Mesothelial cell of epicardium (in vitro differentiated cells): ENCODE measurements around the gene PRR23C. TPM values are rescaled to one million over a fixed set of nuclear protein-coding genes. Genes with fewer than 3 reads are reported as not detected.

ENCODE experiments used
- DNase-seq, 2 experiments: peaks; one replicate each; pipeline ENCODE4 v3.0.0; 2021; ENCODE audit warnings: low spot score in 2 of 2; ENCODE audit not compliant: unreplicated experiment in 2 of 2
- H3K27ac Mint-ChIP-seq: 2 replicates; pipeline ENCODE4 v1.8.0; 2021; ENCODE audit warnings: mixed read lengths
- H3K27me3 Mint-ChIP-seq: 2 replicates; pipeline ENCODE4 v1.8.0; 2021; ENCODE audit warnings: low read depth, mixed read lengths
- H3K36me3 Mint-ChIP-seq: 2 replicates; pipeline ENCODE4 v1.8.0; 2021; ENCODE audit warnings: mixed read lengths
- H3K4me1 Mint-ChIP-seq: 2 replicates; pipeline ENCODE4 v1.8.0; 2021; ENCODE audit warnings: mixed read lengths
- H3K4me3 Mint-ChIP-seq: 2 replicates; pipeline ENCODE4 v1.8.0; 2021; ENCODE audit warnings: mild to moderate bottlenecking, moderate library complexity, mixed read lengths
- H3K9me3 Mint-ChIP-seq: 2 replicates; pipeline ENCODE4 v1.8.0; 2021; ENCODE audit warnings: mixed read lengths
- total RNA-seq: library from RNA; stranded (reverse); gene quantifications from 3 replicates; pipeline ENCODE4 v1.2.1, GENCODE V29; 2021
- TF ChIP-seq, protein P1 (sequence below): fragments of 200-600 bp; sonication (generic); IDR thresholded peaks from one replicate; pipeline ENCODE4 v1.5.0; 2021; ENCODE audit warnings: antibody characterized with exemption; ENCODE audit not compliant: unreplicated experiment

The PRR23C gene
- total RNA-seq, 1 donor from 2014 or later: not detected

DNA sequence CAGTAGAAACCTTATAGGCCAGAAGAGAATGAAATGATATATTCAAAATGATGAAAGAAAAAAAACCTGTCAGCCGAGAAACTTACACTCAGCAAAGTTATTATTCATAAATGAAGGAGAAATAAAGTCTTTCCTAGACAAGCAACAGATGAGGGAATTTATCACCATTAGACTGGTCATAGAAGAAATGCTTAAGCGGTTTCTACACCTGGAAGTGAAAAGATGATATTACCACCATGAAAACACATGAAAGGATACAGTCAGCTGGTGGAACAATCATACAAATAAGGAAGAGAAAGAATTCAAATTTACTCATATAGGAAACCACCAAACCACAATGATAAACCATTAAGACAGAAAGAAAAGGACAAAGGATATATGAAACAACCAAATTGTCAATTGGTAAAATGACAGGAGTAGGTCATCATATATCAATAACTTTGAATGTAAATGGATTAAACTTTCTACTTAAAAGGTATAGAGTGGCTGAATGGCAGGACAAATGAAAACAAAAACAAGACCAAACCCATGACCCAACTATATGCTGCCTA is 29.9 kb upstream of the PRR23C start:
- TF ChIP-seq, protein P1, sequence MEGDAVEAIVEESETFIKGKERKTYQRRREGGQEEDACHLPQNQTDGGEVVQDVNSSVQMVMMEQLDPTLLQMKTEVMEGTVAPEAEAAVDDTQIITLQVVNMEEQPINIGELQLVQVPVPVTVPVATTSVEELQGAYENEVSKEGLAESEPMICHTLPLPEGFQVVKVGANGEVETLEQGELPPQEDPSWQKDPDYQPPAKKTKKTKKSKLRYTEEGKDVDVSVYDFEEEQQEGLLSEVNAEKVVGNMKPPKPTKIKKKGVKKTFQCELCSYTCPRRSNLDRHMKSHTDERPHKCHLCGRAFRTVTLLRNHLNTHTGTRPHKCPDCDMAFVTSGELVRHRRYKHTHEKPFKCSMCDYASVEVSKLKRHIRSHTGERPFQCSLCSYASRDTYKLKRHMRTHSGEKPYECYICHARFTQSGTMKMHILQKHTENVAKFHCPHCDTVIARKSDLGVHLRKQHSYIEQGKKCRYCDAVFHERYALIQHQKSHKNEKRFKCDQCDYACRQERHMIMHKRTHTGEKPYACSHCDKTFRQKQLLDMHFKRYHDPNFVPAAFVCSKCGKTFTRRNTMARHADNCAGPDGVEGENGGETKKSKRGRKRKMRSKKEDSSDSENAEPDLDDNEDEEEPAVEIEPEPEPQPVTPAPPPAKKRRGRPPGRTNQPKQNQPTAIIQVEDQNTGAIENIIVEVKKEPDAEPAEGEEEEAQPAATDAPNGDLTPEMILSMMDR: no peak
- Mint-ChIP-seq H3K4me1 (no peaks in the 10 kb centered on the region), H3K9me3 (peaks cover 44% of the 10 kb centered on the region), H3K4me3 (no peak overlapping the region), H3K27me3 (peaks cover 8% of the 10 kb centered on the region), H3K36me3 (no peaks in the 10 kb centered on the region), H3K27ac (no peak overlapping the region)
- no peak for DNase-seq

DNA sequence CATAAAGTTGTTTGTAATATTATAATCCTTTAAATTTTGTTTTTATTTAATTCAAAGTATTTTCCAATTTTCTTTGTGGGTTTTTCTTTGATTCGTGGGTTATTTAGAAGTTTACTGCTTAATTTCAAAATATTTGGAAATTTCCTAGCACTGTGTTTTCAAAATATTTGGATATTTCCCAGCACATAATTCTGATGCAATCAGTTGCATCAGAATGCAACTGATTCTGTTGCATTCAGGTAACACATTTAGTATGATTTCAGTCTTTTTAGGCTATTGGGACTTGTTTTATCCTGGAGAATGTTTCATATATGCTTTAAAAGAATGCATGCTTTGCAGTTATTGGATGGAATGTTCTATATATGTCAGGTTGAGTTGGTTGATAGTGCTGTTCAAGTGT is 18.2 kb upstream of the PRR23C start:
- Mint-ChIP-seq H3K27ac (no peak overlapping the region), H3K27me3 (peaks cover 10% of the 10 kb centered on the region), H3K36me3 (no peaks in the 10 kb centered on the region), H3K9me3 (peaks cover 9% of the 10 kb centered on the region), H3K4me1 (no peaks in the 10 kb centered on the region), H3K4me3 (no peak overlapping the region)
- TF ChIP-seq, protein P1: no peak
- no peak for DNase-seq

DNA sequence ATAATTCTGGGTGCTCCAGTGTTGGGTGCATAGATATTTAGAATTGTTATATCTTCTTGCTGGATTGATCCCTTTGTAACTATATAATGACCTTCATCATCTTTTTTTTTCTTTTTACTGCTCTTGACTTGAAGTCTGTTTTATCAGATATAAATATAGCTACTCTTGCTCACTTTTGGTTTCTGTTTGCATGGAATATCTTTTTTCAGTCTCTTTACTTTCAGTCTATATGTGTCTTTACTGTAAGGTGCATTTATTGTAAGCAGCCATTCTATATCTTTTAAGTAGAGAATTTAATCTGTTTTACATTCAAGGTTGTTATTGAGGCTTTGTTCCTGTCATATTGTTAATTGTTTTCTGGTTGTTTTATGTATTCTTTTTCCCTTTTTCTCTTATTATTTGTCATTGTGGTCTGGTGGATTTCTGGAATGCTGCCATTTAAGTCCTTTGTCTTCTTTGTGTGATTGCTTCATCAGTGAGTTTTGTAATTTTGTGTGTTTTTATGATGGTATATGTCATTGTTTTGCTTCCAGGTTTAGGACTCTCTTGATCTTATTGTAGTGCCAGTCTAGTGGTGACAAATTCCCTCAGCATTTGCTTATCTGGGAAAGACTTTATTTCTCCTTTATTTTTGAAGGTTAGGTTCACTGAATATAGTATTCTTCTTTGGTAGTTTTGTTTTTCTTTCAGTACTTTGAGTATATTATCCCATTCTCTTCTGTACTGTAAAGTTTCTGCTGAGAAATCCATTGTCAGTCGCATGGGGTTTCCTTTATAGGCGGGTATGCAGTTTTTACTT is 8.3 kb upstream of the PRR23C start:
- no peak for DNase-seq
- Mint-ChIP-seq H3K4me1 (no peaks in the 10 kb centered on the region), H3K9me3 (peaks cover 40% of the 10 kb centered on the region), H3K4me3 (no peak overlapping the region), H3K27me3 (peaks cover 3% of the 10 kb centered on the region), H3K36me3 (no peaks in the 10 kb centered on the region), H3K27ac (no peak overlapping the region)
- TF ChIP-seq, protein P1: no peak

DNA sequence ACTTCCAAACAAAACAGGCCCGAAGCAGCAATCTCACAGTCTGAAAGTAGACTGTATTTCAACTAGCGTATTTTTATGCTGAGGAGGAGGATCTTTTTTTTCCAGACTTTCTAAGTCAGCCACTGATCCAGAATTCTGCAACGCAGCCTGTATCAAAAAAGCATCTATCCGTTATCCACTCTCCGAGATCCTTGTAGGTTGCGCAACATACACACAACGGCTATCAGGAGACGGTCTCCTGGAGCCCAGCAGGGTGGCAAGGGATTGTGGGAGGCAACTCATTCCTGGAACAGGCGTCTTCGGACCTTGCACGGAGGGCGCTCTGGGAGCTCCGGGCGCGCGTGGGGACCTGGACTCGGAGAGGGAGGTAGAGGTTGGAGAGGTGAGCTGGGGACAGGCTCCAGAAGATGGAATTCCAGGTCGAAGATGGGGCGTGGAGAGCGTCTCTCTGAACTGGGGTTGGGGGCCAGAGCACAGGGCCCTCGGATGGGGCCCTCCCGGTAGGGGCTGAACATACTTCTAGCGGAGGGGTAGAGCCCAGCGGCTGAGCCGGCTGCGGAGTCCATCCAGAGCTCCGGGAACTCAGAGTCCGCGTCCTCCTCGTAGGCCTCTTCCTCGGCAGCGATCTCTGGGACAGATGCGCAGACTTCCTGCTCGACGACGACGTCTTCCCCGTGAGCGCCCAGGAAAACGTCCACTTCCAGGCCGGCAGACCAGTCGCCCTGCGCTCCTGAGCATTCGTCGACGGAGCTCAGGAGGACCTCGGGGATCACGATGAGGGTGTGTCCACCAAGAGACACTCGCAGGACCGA is 932 bp downstream of the PRR23C start:
- Mint-ChIP-seq H3K4me3 (no peak overlapping the region), H3K36me3 (no peaks in the 10 kb centered on the region), H3K9me3 (peaks cover 31% of the 10 kb centered on the region), H3K4me1 (no peaks in the 10 kb centered on the region), H3K27ac (no peak overlapping the region), H3K27me3 (peaks cover 7% of the 10 kb centered on the region)
- TF ChIP-seq, protein P1: no peak
- DNase-seq: no peak

- Mint-ChIP-seq H3K27ac (no peak overlapping the region), H3K4me3 (no peak overlapping the region), H3K4me1 (no peaks in the 10 kb centered on the region), H3K9me3 (peaks cover 4% of the 10 kb centered on the region), H3K27me3 (peaks cover 27% of the 10 kb centered on the region), H3K36me3 (no peaks in the 10 kb centered on the region)
- no peak for DNase-seq
- TF ChIP-seq, protein P1: no peak
These were observed 7.2 kb downstream of the PRR23C start for GRCh38 chr3:139037478-139037877.
